ENCODE data around the gene ARPP21.

ARPP21 gene

GRCh38 chr3:35777065-35777464 lies 137.7 kb downstream of the ARPP21 start:
- TF ChIP-seq CTCF (IDR thresholded peaks at IDR 0.05; ENCODE audit: low read depth, low read length): no peak
- H3K4me3 ChIP-seq (ENCODE audit: low read depth, low read length): no peak overlapping the region

- no peak for TF ChIP-seq CTCF (IDR thresholded peaks at IDR 0.05; ENCODE audit: low read depth, low read length)
- no peak overlapping the region for H3K4me3 ChIP-seq (ENCODE audit: low read depth, low read length)
Measured at GRCh38 chr3:35777563-35778554, 138.5 kb downstream of the ARPP21 start.

- H3K4me3 ChIP-seq (ENCODE audit: low read depth, low read length): no peak overlapping the region
- no peak for TF ChIP-seq CTCF (IDR thresholded peaks at IDR 0.05; ENCODE audit: low read depth, low read length)
Measured at GRCh38 chr3:35779611-35780010, 140.3 kb downstream of the ARPP21 start.

- no peak for TF ChIP-seq CTCF (IDR thresholded peaks at IDR 0.05; ENCODE audit: low read depth, low read length)
- H3K4me3 ChIP-seq (ENCODE audit: low read depth, low read length): no peak overlapping the region
Measured at GRCh38 chr3:35780800-35781199, 141.5 kb downstream of the ARPP21 start.

- no peak overlapping the region for H3K4me3 ChIP-seq (ENCODE audit: low read depth, low read length)
- TF ChIP-seq CTCF (IDR thresholded peaks at IDR 0.05; ENCODE audit: low read depth, low read length): no peak
Measured at GRCh38 chr3:35781558-35781957, 142.2 kb downstream of the ARPP21 start.

GRCh38 chr3:35782355-35782754 lies 143.0 kb downstream of the ARPP21 start:
- no peak overlapping the region for H3K4me3 ChIP-seq (ENCODE audit: low read depth, low read length)
- TF ChIP-seq CTCF (IDR thresholded peaks at IDR 0.05; ENCODE audit: low read depth, low read length): no peak

- no peak for TF ChIP-seq CTCF (IDR thresholded peaks at IDR 0.05; ENCODE audit: low read depth, low read length)
- no peak overlapping the region for H3K4me3 ChIP-seq (ENCODE audit: low read depth, low read length)
Measured at GRCh38 chr3:35784169-35784568, 144.8 kb downstream of the ARPP21 start.
